ENCODE results near the gene COL23A1.

DNA sequence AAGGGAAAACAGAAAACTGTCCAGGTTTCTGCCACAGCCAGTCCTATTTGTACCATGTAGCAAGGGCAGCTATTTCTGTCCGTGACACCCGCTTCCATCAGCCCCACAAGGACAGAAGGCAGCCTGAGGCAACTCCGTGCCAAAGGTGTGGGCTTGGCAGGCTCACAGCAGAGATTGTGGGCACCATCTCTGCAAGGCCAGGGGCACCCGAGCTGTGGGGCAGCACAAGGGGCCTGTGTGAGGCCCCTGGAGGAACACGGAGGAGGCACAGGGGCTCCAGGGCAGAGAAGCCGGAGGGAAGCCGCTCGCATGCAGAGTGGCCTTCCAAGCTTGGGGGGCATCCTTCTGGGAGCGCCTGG lies 43.5 kb downstream of the COL23A1 start:
- no peak for TF ChIP-seq GATA2 (IDR thresholded peaks at IDR 0.05; ENCODE audit: low read depth, low read length)
- no peak for TF ChIP-seq GATA3 (IDR thresholded peaks at IDR 0.05; ENCODE audit: low read depth, low read length)

Measured in SH-SY5Y (cell line).